Osteocyte (in vitro differentiated cells): Measurements from ENCODE around the gene INPP5D. TPM values are rescaled to one million over a fixed set of nuclear protein-coding genes. Genes with fewer than 3 reads are reported as not detected.

Experiments used
- DNase-seq: peaks from one replicate; pipeline ENCODE4 v3.0.0; 2021; ENCODE audit warnings: mixed read lengths; ENCODE audit not compliant: unreplicated experiment; ENCODE audit errors: extremely low spot score
- H3K27ac Mint-ChIP-seq: one replicate; pipeline ENCODE4 v1.8.0; 2021; ENCODE audit warnings: mild to moderate bottlenecking, mixed read lengths; ENCODE audit not compliant: unreplicated experiment
- H3K27me3 Mint-ChIP-seq: one replicate; pipeline ENCODE4 v1.8.0; 2021; ENCODE audit warnings: mixed read lengths; ENCODE audit not compliant: unreplicated experiment
- H3K36me3 Mint-ChIP-seq: one replicate; pipeline ENCODE4 v1.8.0; 2021; ENCODE audit warnings: mixed read lengths; ENCODE audit not compliant: unreplicated experiment
- H3K4me1 Mint-ChIP-seq: one replicate; pipeline ENCODE4 v1.8.0; 2021; ENCODE audit warnings: mixed read lengths; ENCODE audit not compliant: unreplicated experiment
- H3K4me3 Mint-ChIP-seq: one replicate; pipeline ENCODE4 v1.8.0; 2021; ENCODE audit warnings: mild to moderate bottlenecking, moderate library complexity, mixed read lengths; ENCODE audit not compliant: unreplicated experiment
- H3K9me3 Mint-ChIP-seq: one replicate; pipeline ENCODE4 v1.8.0; 2021; ENCODE audit warnings: mixed read lengths; ENCODE audit not compliant: unreplicated experiment
- total RNA-seq: library from RNA; stranded (reverse); gene quantifications from 2 replicates; pipeline ENCODE4 v1.2.1, GENCODE V29; 2021
- TF ChIP-seq, protein P1 (sequence below): fragments of 200-600 bp; sonication (generic); IDR thresholded peaks from 2 replicates; pipeline ENCODE4 v1.5.0; 2021; ENCODE audit warnings: antibody characterized with exemption, mild to moderate bottlenecking, moderate library complexity

Gene INPP5D
- total RNA-seq, 1 donor from 2014 or later = 0.40 TPM

DNA sequence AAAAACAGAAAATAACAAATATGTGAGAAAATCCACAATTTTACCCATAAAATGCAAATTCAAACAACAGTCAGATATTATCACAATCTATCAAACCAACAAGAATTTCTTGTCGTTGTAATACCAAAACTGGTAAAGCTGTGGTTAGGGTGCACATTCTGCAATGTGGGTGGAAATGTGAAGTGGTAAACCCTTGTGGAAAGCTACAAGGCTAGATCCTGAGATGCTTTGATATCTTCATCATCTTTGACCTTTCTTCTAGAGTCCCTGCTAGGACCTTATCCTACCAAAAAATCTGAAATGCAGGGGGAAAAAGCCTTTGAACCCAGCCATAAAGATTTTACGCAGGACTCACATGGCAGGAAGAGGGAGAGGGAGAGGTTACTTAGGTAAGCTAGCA lies 174.1 kb downstream of the INPP5D start:
- DNase-seq = no peak
- no peaks in the 10 kb centered on the region for H3K36me3 Mint-ChIP-seq
- TF ChIP-seq, protein P1, sequence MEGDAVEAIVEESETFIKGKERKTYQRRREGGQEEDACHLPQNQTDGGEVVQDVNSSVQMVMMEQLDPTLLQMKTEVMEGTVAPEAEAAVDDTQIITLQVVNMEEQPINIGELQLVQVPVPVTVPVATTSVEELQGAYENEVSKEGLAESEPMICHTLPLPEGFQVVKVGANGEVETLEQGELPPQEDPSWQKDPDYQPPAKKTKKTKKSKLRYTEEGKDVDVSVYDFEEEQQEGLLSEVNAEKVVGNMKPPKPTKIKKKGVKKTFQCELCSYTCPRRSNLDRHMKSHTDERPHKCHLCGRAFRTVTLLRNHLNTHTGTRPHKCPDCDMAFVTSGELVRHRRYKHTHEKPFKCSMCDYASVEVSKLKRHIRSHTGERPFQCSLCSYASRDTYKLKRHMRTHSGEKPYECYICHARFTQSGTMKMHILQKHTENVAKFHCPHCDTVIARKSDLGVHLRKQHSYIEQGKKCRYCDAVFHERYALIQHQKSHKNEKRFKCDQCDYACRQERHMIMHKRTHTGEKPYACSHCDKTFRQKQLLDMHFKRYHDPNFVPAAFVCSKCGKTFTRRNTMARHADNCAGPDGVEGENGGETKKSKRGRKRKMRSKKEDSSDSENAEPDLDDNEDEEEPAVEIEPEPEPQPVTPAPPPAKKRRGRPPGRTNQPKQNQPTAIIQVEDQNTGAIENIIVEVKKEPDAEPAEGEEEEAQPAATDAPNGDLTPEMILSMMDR = no peak
- peaks cover 11% of the 10 kb centered on the region for H3K27me3 Mint-ChIP-seq
- H3K9me3 Mint-ChIP-seq = no peaks in the 10 kb centered on the region
- H3K27ac Mint-ChIP-seq = no peak overlapping the region
- H3K4me1 Mint-ChIP-seq = peaks cover 2% of the 10 kb centered on the region
- no peak overlapping the region for H3K4me3 Mint-ChIP-seq

DNA sequence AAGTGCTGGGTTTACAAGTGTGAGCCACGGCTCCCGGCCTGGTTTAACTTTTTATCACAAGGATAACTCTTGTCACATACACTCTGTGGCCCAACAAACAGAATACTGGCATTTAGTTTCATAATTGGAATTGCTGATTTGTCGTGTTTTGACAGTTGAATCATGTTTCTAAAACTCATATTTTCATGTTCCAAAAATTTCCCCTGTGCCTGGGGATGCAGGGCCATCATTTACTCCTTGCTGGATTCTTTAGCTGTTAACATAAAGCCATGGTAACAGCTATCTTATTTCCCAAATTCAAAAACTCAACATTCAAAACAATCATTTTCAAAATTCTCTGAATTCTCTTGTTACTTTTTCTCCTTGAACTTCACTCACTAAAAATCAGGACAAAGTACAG lies 174.9 kb downstream of the INPP5D start:
- H3K27ac Mint-ChIP-seq = no peak overlapping the region
- H3K9me3 Mint-ChIP-seq = no peaks in the 10 kb centered on the region
- peaks cover 2% of the 10 kb centered on the region for H3K4me1 Mint-ChIP-seq
- H3K36me3 Mint-ChIP-seq = no peaks in the 10 kb centered on the region
- TF ChIP-seq, protein P1 = no peak
- no peak for DNase-seq
- peaks cover 9% of the 10 kb centered on the region for H3K27me3 Mint-ChIP-seq
- no peak overlapping the region for H3K4me3 Mint-ChIP-seq

DNA sequence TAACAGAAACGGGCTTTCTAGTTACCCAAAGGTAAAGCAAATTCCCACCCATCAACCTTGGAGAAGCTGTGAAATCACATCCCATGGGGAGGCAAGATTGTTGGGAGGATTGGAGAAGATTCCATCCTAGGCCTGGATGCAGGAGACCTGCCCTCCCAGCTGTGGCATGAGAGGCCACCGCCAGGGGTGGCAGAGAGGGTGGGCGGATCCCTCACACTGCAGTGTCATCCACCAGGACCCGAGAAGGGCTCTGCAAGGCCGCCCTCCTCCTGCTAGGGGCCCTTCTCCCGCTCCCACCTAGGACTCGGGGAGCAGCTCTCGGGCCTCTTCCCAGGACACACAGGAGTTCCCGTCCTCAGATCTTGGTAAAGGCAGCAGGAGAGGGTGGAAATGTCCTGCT lies 175.8 kb downstream of the INPP5D start:
- Mint-ChIP-seq H3K4me3 (no peak overlapping the region), H3K27ac (no peak overlapping the region), H3K4me1 (peaks cover 2% of the 10 kb centered on the region), H3K27me3 (no peaks in the 10 kb centered on the region), H3K36me3 (no peaks in the 10 kb centered on the region), H3K9me3 (no peaks in the 10 kb centered on the region)
- TF ChIP-seq, protein P1 = no peak
- no peak for DNase-seq

DNA sequence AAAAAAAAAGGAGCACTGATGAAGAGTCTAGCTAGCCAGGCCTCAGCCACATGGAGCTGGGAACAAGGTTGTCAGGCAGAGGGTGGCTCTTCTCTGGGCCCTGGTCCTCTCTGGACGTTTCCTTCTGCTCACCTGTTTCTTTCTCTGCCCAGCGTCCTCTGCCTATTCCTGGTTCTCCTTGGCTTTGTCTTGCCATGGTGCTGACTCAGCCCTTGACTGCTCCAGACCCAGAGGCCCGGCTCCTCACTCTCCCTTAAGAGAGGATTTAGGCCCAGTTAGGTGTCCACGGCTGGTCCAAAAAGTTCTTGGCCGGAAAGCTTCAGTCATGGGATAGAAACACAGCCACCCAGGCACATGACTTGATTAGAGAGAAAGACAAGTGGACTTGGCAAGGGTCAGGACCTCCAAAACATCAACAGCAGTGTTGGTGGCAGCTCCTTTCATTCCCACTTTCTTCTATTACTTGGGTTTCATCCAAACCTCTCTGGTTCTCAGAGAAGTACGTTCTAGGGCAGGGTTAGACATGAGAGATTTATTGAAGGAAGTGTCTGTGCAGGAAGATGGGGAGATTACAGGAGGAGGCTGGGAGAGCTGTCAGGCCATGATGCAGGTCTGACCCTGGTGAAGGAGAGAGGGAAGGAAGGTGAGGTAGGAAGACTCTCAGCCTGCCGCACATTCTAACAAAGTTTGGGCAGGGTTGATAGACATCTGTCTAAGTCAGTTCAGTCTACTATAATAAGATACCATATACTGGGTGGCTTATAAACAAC lies 176.9 kb downstream of the INPP5D start:
- TF ChIP-seq, protein P1 = no peak
- Mint-ChIP-seq H3K4me1 (peaks cover 2% of the 10 kb centered on the region), H3K36me3 (no peaks in the 10 kb centered on the region), H3K27ac (no peak overlapping the region), H3K9me3 (no peaks in the 10 kb centered on the region), H3K27me3 (no peaks in the 10 kb centered on the region), H3K4me3 (no peak overlapping the region)
- DNase-seq = no peak

DNA sequence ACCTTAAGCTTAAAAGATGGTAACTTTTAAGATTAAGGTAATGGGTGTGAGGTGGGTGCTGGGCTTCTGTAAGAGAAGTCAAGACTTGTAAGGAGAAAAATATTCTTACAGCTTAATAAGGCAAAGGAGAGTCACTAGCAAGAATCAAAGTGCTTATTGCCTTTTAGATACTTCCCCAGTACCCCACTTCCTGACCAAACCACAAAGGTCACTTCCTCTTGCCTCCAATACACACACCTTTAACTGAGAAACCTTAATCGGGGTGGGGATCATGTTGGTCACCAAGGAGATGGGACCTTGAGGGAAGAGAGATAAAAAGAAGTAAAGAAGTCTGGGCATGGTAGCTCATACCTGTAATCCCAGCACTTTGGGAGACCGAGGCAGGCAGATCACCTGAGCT lies 180.8 kb downstream of the INPP5D start:
- H3K4me3 Mint-ChIP-seq = no peak overlapping the region
- no peak overlapping the region for H3K27ac Mint-ChIP-seq
- H3K27me3 Mint-ChIP-seq = peaks cover 2% of the 10 kb centered on the region
- no peaks in the 10 kb centered on the region for H3K9me3 Mint-ChIP-seq
- DNase-seq = no peak
- H3K36me3 Mint-ChIP-seq = no peaks in the 10 kb centered on the region
- TF ChIP-seq, protein P1 = no peak
- no peaks in the 10 kb centered on the region for H3K4me1 Mint-ChIP-seq
